COLO829 (cell line): ENCODE data around the gene CRAMP1.

Source experiments
- DNase-seq: peaks from one replicate; pipeline ENCODE4 v3.0.0; 2012; ENCODE audit warnings: low spot score

The CRAMP1 gene

GRCh38 chr16:1601489-1601888, 10.7 kb upstream of the CRAMP1 start:
- DNase-seq: no peak

GRCh38 chr16:1602285-1602684, 9.9 kb upstream of the CRAMP1 start:
- DNase-seq: no peak

- DNase-seq: no peak
These were observed 5.4 kb upstream of the CRAMP1 start for GRCh38 chr16:1606774-1607173.

- DNase-seq: no peak
These were observed 4.2 kb upstream of the CRAMP1 start for GRCh38 chr16:1607971-1608370.

- DNase-seq: peak; percentile 93
These were observed 1.9 kb upstream of the CRAMP1 start for GRCh38 chr16:1610071-1610898.

DNA sequence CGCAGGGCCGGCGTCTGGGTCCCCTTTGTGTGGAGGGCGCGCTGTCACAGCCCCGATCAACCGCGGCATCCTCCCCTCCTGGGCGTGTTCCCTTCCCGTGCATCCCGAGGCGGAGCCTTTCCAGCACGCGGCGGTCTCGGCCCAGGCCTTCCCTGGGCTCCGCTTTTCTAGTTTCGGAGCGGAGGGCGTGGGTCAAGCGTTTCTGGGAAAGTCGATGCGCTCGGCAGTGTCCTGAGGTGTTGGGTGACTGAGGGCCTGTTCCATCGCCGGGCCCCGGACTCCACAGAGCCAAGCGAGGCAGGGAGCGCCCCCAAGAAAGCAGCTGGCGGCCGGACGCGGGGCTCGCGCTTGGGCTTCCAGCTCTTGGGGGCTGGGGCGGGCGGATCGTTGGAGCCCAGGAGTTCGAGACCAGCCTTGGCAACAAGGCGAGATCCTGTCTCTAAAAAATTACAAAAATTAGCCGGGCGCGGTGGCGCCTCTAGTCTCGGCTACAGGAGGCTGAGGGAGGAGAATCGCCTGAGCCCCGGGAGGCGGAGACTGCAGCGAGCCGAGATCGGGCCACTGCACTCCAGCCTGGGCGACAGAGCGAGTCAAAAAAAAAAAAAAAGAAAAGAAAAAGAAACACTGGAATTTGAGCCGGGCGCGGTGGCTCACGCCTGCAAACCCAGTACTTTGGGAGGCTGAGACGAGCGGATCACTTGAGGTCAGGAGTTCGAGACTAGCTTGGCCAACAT, 1.1 kb upstream of the CRAMP1 start:
- DNase-seq: no peak

DNA sequence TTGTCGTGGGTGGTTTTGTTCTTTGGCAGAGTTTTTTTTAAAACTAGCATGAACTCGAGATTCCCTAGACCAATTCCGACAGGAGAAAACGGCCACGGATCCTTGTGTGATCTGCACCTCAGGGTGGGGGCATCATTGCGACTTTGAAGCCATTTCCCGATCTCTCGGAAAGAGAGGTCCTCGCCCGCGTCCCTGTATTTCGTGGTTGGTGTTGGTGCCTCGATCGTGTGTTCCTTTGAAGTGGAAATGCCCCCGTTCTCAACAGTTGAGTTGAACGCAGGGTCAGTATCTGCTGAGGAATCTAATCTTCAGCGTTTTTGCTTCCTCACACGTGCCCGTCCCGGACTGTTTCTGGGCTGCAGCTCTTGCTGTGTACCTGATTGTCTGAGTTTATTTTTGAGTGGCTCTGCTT, 1.1 kb downstream of the CRAMP1 start:
- DNase-seq: peak; percentile 5

- DNase-seq: no peak
These were observed 1.7 kb downstream of the CRAMP1 start for GRCh38 chr16:1613728-1614455.

GRCh38 chr16:1614456-1615102, 2.4 kb downstream of the CRAMP1 start:
- peak; percentile 6 for DNase-seq

DNA sequence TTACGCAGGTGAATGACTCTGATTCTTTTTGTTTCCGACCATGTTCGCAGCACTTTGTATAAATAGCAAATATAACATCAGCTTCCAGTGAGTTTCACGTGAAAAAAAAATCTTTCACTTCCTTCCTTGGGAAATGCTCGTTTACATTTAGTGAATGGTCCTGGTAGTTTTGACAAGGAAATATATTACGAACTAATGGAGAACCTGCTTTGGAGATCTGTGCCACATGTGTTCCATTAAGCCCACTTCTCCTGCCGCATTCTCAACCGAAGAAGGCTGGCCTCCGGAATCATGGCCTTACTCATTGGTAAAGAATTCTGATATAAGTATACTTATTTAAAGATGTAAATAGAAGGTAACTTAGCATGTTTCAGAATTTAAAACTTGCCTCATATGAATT, 3.6 kb downstream of the CRAMP1 start:
- no peak for DNase-seq

DNA sequence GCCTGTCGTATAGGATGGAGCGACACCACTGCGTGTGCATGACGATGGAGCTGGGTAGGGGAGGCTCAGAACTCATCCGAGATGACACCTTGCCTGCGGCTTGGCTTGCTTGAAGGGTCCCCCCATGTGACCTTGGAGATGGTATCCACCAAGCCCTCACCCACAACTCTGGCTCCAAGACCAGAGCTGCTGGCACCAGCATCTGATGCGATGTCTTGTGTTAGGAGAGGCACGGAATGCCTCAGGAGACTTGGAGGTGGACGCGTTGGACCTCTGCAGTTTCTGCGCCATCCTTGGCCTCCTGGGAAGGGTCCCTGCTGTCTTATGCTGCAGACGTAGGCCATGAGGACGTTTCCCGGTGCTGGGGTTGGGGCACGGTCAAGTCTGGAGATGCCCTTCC, 7.8 kb downstream of the CRAMP1 start:
- no peak for DNase-seq

DNA sequence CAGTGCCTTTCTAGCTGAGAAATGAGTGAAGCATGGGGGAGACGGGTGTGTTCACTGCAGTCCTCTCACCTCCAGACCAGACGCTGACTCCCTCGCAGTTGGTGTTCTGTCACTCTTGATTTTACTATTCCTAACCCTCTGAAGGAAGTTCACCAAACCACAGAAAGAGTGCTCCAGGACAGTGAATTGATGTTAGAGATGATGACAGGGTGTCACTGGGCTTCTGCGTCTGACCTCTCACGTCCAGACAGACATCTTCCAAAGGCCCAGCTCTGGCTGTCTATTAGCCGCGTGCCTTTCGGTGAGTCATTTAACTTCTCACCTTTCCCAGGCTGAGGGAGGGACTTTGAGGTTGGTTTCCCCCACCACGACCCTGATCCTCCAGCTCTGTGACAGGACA, 8.2 kb downstream of the CRAMP1 start:
- no peak for DNase-seq

- no peak for DNase-seq
These were observed 9.7 kb downstream of the CRAMP1 start for GRCh38 chr16:1621851-1622250.

DNA sequence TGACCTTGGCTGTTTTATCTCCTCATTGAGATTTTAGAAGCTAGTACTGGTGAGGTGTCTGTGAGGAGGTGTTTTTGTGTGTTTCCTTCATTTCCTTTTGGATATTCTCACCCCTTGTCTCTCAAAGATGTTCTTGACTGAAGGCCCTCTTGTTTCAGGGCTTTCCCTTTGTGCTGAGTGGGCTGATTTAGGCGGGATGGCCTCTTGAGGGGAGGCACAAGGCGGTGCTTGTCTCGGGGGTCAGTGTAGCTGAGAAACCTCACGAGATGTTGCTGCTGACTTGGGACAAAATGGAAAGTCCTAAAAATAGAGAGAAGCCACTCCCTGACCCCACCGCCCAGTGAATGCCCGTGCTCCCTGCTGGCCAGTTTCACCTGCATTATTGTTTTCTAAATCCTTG, 14.2 kb downstream of the CRAMP1 start:
- DNase-seq: no peak

GRCh38 chr16:1626776-1627175, 14.6 kb downstream of the CRAMP1 start:
- no peak for DNase-seq

DNA sequence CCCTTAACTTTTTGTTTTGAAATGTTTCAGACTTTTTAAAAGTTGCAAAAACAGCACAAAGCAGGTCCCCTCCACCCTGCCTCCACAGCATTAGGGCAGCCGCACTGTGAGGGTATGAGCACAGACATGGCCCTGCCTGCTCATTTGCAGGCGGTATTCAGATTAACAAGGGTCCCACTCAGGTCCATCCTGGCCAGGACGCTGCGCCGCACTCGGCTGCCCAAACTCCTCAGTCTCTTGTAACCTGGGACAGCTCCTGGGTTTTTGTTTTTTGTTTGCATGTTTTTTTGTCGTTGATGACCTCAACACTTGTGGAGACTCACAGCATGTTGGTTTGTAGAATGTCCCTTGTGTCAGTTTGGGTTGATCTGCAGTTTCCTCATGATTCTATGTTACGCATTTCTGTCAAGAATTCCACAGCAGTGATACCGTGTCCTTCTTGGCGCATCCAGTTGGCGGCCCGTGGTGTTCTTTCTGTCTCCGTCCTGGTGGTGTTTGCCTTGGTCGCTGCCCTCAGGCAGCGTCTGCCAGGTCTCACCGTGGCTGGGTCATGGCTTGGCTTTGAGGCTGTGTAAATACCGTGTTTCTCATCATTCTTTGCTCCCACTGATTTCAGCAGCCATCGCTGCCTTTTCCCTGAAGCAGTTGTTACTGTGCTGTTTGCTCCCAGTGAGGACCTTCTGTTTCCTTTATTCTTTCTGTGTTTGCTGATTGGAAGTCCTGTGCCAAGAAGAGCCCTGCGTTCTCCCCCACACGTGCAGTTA, 18.5 kb downstream of the CRAMP1 start:
- DNase-seq: no peak

GRCh38 chr16:1631230-1631629, 19.1 kb downstream of the CRAMP1 start:
- no peak for DNase-seq

GRCh38 chr16:1631931-1632637, 19.9 kb downstream of the CRAMP1 start:
- peak; percentile 57 for DNase-seq

DNA sequence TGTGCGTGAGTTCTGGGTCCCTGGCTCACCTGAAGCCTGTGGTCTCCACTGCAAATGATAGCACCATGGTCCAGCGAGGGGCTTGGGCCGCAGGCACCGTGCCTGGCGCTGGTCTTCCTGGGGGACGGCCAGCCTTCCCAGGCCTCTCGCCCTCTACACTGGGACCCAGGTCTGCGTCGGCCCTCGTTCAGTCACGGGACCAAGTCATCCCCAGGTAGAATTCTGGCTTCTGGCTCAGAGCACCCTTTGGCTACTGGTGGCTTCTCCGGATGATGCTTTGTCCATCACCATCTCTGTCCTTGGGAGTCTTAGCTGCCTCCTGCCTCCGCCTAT, 20.4 kb downstream of the CRAMP1 start:
- no peak for DNase-seq

DNA sequence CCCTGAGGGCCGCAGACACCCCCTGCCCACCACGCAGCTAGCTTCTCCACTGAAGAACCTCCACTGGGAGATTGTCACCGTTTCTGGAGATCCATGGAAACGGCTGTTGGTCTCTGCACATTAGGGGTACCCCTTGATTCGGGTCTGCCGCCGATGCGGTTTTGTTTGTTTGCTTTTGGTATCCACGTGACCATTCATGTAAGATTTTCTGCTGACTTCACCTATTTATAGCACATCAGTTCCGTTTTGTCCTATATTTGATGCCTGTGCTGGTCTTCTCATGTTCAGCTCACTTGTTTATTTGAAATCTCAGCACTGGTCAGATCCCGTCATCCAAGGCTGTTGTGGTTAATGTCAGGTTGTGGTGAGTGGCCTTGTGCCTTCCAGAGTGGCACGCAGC, 21.1 kb downstream of the CRAMP1 start:
- no peak for DNase-seq

- DNase-seq: no peak
These were observed 22.4 kb downstream of the CRAMP1 start for GRCh38 chr16:1634541-1634940.
